Ishikawa (cell line): ENCODE results near the gene PLPPR3.

Experiments used
- CEBPB ChIP-seq: IDR thresholded peaks from 2 replicates; pipeline ENCODE4 v1.6.1; 2012
- CREB1 ChIP-seq: IDR thresholded peaks from 2 replicates; pipeline ENCODE4 v1.6.1; 2012; ENCODE audit warnings: low read depth
- EGR1 ChIP-seq: IDR thresholded peaks from 2 replicates; pipeline ENCODE4 v1.6.1; 2012
- EP300 ChIP-seq: IDR thresholded peaks from 2 replicates; pipeline ENCODE4 v1.6.1; 2012; ENCODE audit warnings: borderline replicate concordance
- FOXM1 ChIP-seq: IDR thresholded peaks from 2 replicates; pipeline ENCODE4 v1.6.1; 2012; ENCODE audit warnings: low read depth, borderline replicate concordance
- NFIC ChIP-seq: IDR thresholded peaks from 2 replicates; pipeline ENCODE4 v1.6.1; 2012
- RAD21 ChIP-seq: IDR thresholded peaks from 2 replicates; pipeline ENCODE4 v1.6.1; 2012; ENCODE audit warnings: low read depth
- REST ChIP-seq: IDR thresholded peaks from 2 replicates; pipeline ENCODE4 v1.6.1; 2012; ENCODE audit warnings: low read depth, mild to moderate bottlenecking
- TAF1 ChIP-seq: IDR thresholded peaks from 2 replicates; pipeline ENCODE4 v1.6.1; 2012; ENCODE audit warnings: low read depth, mild to moderate bottlenecking
- TCF12 ChIP-seq: IDR thresholded peaks from 2 replicates; pipeline ENCODE4 v1.6.1; 2012; ENCODE audit warnings: low read depth
- TEAD4 ChIP-seq: IDR thresholded peaks from 2 replicates; pipeline ENCODE4 v1.6.1; 2012
- YY1 ChIP-seq: IDR thresholded peaks from 2 replicates; pipeline ENCODE4 v1.6.1; 2012; ENCODE audit warnings: low read depth
- ZBTB7A ChIP-seq: IDR thresholded peaks from 2 replicates; pipeline ENCODE4 v1.6.1; 2012; ENCODE audit warnings: low read depth
- TF ChIP-seq, protein P1 (sequence below): IDR thresholded peaks from 2 replicates; pipeline ENCODE4 v1.6.1; 2012
- TF ChIP-seq, protein P2 (sequence below): IDR thresholded peaks from 2 replicates; pipeline ENCODE4 v1.6.1; 2012

PLPPR3 gene

DNA sequence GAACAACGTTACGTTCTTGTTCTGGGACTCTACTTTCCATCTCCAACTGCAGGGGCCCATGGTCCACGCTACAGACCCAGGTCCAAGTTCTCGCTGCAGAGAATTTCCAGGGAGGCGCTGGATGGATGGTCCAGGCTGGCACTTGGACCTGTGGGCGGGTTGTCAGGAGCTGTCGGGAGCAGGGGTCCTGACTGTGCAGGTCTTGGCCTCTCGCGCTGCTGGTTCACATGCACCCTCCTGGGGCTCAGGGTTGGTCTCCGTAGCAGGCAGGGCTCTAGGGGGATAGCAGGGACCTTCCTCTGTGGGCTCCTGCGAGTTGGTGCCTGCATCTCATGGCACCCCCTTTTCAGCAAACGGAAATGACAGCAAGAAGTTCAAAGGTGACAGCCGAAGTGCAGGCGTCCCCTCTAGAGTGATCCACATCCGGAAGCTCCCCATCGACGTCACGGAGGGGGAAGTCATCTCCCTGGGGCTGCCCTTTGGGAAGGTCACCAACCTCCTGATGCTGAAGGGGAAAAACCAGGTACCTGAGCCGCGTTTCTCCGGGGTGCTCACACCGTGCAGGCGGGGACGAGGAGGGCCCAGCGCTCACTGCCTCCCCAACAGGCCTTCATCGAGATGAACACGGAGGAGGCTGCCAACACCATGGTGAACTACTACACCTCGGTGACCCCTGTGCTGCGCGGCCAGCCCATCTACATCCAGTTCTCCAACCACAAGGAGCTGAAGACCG is 17.9 kb downstream of the PLPPR3 start:
- TF ChIP-seq, protein P1, sequence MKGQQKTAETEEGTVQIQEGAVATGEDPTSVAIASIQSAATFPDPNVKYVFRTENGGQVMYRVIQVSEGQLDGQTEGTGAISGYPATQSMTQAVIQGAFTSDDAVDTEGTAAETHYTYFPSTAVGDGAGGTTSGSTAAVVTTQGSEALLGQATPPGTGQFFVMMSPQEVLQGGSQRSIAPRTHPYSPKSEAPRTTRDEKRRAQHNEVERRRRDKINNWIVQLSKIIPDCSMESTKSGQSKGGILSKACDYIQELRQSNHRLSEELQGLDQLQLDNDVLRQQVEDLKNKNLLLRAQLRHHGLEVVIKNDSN, result no peak
- TF ChIP-seq TCF12 (no peak), CREB1 (no peak), ZBTB7A (no peak), NFIC (no peak), REST (no peak)

GRCh38 chr19:803099-803561 is 18.6 kb downstream of the PLPPR3 start:
- TF ChIP-seq YY1, result no peak
- TF ChIP-seq, protein P1, result no peak
- TF ChIP-seq TAF1, result no peak
- TF ChIP-seq REST, result no peak
- TF ChIP-seq, protein P2, sequence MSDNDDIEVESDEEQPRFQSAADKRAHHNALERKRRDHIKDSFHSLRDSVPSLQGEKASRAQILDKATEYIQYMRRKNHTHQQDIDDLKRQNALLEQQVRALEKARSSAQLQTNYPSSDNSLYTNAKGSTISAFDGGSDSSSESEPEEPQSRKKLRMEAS, result no peak
- TF ChIP-seq RAD21, result no peak
- no peak for TF ChIP-seq TEAD4
- TF ChIP-seq CREB1, result no peak
- TF ChIP-seq FOXM1, result no peak
- no peak for TF ChIP-seq ZBTB7A
- no peak for TF ChIP-seq TCF12
- no peak for TF ChIP-seq EGR1
- no peak for TF ChIP-seq CEBPB

- no peak for TF ChIP-seq CREB1
- TF ChIP-seq TCF12, result no peak
- TF ChIP-seq NFIC, result no peak
- TF ChIP-seq EGR1, result no peak
- TF ChIP-seq, protein P1, result no peak
- no peak for TF ChIP-seq TAF1
- TF ChIP-seq TEAD4, result no peak
- TF ChIP-seq, protein P2, result no peak
- TF ChIP-seq ZBTB7A, result no peak
- TF ChIP-seq CEBPB, result no peak
- TF ChIP-seq EP300, result no peak
- no peak for TF ChIP-seq RAD21
- no peak for TF ChIP-seq FOXM1
- TF ChIP-seq YY1, result no peak
Observed at GRCh38 chr19:802498-803098, 19.2 kb downstream of the PLPPR3 start.

GRCh38 chr19:801861-802497 is 19.8 kb downstream of the PLPPR3 start:
- TF ChIP-seq CEBPB (no peak), EP300 (no peak), ZBTB7A (no peak), TEAD4 (no peak), EGR1 (no peak)
